IPS-18c (cell line): ENCODE measurements around the gene TCTN1.
"Not testable (repeated sequence)": the region's sequence is repeated elsewhere in the genome, so short reads cannot be mapped to it uniquely, and the experiment has no call there.

Experiments
- H3K4me3 ChIP-seq: 2 replicates; pipeline ENCODE4 v1.7.0; 2013; ENCODE audit warnings: low read depth, mild to moderate bottlenecking, low read length, moderate library complexity; ENCODE audit not compliant: insufficient read depth
- H3K9me3 ChIP-seq: one replicate; pipeline ENCODE4 v1.6.1; 2013; ENCODE audit warnings: mild to moderate bottlenecking, low read length, moderate library complexity; ENCODE audit not compliant: control insufficient read depth, insufficient read depth

The TCTN1 gene

GRCh38 chr12:110616471-110617115, 2.7 kb downstream of the TCTN1 start:
- Histone ChIP-seq H3K4me3 (no peak overlapping the region), H3K9me3 (no peaks in the 10 kb centered on the region)

DNA sequence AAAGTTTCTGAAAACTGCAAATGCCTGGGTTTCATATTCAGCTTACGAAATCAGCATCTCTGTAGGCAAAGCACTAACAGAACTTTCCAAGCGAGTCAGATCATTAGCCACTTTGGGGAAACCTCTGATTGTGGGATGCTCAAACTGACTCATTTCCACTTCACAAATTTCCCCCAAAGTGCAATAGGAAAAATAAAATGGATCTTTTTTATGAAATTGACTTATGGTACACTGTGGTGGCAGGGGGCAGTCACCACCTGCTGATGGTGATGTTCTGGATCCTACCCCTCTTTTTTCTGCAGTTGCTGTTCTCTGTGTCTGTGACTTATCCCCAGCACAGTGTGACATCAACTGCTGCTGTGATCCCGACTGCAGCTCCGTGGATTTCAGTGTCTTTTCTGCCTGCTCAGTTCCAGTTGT, 5.6 kb downstream of the TCTN1 start:
- Histone ChIP-seq H3K9me3 (no peaks in the 10 kb centered on the region), H3K4me3 (no peak overlapping the region)

- no peaks in the 10 kb centered on the region for H3K9me3 ChIP-seq
- no peak overlapping the region for H3K4me3 ChIP-seq
Measured at GRCh38 chr12:110622582-110622981, 8.7 kb downstream of the TCTN1 start.

DNA sequence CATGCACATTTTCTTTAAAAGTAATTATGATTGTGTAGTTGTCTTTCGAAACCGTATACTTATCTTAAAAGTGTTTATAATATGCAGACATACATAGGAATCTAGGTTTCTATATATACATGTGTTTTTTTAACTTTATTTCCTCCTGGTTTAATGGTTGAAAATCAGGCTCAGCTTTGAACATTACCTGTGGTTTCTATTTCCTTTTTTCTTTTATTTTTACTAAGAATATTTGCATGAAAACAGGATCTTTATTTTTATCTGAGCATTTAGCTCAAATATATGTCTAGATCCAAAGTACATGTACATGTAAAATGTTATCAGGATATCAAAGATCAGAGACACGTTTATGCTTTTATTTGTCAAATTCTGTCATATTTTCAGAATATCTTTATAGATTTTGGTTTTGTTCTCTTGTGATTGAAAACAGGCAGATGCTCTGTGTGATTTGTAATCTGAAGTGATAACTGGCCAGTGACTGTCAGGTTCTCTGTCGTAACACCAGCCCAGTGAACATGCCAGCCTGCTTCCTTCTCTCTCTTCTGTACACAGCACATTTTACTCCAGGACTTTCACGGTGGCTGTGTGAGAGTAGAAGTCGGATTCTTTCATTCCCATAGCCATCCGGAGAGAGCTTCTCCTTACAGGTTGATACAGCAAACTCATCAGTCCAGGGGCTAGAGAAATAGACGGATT, 13.7 kb downstream of the TCTN1 start:
- Histone ChIP-seq H3K9me3 (no peaks in the 10 kb centered on the region), H3K4me3 (no peak overlapping the region)

GRCh38 chr12:110635055-110635454, 21.1 kb downstream of the TCTN1 start:
- Histone ChIP-seq H3K4me3 (no peak overlapping the region), H3K9me3 (no peaks in the 10 kb centered on the region)

DNA sequence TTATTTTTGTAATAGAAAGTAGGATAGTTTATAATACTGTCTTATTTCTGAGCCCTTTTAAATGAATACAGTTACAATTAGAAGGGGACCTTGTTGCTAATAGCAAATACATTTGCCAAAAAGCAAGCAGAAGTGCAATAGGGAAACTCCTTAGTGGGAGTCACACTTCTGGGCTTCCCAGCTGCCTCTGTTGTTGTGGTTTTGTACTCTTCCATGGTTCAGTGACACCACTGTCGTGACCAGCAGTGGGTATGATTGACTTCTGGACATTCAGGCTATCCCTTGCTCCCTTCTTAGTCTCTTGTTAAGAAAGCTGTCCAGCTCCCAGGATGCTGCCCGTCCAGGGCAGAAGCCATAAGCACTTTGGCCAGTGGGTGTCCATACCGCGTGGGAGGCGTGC, 22.6 kb downstream of the TCTN1 start:
- no peaks in the 10 kb centered on the region for H3K9me3 ChIP-seq
- no peak overlapping the region for H3K4me3 ChIP-seq

- no peak overlapping the region for H3K4me3 ChIP-seq
- no peaks in the 10 kb centered on the region for H3K9me3 ChIP-seq
Measured at GRCh38 chr12:110637869-110638441, 24.0 kb downstream of the TCTN1 start.

DNA sequence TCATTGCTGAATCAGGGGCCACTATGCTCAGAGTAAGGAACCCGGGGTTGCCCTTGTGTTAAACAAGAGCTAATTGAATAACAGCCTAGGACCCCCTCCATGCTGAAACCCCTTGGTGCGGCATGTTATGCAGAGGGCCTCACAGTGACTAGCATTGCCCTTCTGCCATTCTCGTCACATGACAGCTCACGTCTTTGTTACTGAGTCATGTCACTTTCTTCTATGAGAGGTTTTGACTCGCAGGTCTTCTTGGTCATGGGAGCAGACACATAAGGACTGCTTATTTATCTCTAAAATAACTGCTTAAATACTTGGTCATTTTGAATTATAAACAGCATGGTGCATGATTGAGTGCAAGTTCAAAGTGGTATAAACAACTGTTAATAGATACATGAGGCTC, 24.9 kb downstream of the TCTN1 start:
- H3K4me3 ChIP-seq: no peak overlapping the region
- peaks cover 2% of the 10 kb centered on the region for H3K9me3 ChIP-seq

DNA sequence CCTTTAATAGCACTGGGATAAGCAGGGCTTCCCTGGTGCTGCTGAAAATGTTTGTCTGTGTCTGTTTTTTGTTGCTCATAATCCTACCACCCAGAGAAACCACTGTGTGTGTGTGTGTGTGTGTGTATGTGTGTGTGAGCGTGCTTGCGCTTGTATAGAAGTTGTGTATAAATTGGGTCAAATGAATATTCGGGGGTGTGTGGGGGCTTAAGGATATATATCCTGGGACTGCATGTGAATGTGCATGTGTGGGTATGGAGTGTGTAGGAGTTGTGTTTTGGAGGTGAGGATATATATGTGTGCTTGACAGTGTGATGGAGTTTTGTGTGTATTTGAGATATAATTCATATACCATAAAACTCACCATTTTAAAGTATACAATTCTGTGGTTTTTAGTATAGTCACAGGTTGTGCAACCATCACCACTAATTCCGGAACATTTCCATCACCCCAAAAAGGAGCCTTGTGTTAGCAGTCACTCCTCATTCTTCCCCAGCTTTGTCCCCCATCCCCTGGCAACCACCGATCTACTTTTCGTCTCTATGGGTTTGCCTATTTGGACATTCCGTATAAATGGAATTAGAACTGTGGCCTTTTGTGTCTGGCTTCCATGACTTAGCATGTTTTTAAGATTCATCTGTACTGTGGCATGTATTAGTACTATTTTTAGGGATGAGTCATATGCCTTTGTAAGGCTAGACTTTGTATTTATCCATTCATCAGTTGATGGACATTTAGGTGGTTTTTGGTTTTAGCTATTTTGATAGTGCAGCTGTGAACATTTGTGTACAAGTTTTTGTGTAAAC, 25.6 kb downstream of the TCTN1 start:
- Histone ChIP-seq H3K9me3 (peaks cover 2% of the 10 kb centered on the region), H3K4me3 (no peak overlapping the region)

DNA sequence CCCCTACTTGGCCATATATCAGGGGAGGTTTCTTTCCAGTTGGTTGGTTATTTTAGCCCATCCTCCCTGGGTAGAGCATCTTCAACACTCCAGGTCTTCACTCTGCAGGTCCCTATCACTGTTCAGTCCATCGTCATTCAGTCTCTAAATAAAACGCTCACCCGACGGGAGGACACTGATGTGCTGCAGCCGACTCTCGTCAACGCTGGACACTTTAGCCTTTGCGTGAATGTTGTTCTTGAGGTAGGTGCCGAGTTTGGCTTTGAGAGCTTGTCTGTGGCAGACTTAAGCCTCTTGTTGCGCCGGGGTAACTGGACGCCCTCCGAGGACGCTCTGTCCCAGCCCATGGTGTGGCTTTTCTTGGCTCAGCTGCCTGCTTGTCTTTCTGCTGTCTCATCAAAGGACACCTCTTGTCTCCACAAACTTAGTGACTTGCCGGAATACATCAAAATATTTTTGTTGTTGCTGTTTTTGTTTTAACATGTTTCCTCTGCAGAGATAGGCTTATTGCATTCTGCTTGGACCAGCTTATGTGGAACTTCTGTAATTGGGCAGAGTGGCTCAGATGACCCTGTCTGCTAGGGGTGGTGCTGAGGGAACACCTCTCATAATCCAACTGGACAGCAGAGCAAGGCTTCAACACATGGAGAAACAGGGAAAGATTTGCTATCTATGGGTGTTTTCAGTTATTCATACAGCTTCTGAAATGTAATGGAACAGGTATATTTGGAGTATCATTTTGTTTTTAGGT, 26.5 kb downstream of the TCTN1 start:
- no peak overlapping the region for H3K4me3 ChIP-seq

DNA sequence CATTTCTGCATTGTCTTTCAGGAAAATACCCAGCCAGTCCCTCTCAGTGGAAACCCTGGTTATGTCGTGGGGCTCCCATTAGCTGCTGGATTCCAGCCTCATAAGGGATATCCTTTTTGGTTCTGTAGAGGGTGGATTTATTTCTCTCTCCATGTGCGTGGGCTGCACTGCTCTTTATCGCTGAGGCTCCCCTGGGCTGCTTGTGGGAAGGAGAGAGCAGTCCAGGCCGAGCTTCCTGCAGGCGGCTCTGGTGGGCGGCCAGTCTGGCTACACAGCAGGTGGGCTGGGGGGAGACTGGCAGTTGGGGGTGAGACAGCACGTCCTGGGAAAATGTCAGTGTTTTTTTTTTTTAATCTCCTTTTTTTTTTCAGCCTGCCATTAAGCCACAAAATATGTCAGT, 27.6 kb downstream of the TCTN1 start:
- H3K4me3 ChIP-seq: no peak overlapping the region
- peaks cover 2% of the 10 kb centered on the region for H3K9me3 ChIP-seq

More for the DNA sequence above, 26.5 kb downstream of the TCTN1 start:
- H3K9me3 ChIP-seq: peaks cover 2% of the 10 kb centered on the region

- Histone ChIP-seq H3K4me3 (no peak overlapping the region), H3K9me3 (peaks cover 2% of the 10 kb centered on the region)
Measured at GRCh38 chr12:110647631-110648040, 33.7 kb downstream of the TCTN1 start.

GRCh38 chr12:110649341-110649847, 35.5 kb downstream of the TCTN1 start:
- no peaks in the 10 kb centered on the region for H3K9me3 ChIP-seq

GRCh38 chr12:110654238-110654637, 40.3 kb downstream of the TCTN1 start:
- not testable (repeated sequence) for H3K9me3 ChIP-seq, H3K4me3 ChIP-seq

More at GRCh38 chr12:110649341-110649847, 35.5 kb downstream of the TCTN1 start:
- H3K4me3 ChIP-seq: no peak overlapping the region

DNA sequence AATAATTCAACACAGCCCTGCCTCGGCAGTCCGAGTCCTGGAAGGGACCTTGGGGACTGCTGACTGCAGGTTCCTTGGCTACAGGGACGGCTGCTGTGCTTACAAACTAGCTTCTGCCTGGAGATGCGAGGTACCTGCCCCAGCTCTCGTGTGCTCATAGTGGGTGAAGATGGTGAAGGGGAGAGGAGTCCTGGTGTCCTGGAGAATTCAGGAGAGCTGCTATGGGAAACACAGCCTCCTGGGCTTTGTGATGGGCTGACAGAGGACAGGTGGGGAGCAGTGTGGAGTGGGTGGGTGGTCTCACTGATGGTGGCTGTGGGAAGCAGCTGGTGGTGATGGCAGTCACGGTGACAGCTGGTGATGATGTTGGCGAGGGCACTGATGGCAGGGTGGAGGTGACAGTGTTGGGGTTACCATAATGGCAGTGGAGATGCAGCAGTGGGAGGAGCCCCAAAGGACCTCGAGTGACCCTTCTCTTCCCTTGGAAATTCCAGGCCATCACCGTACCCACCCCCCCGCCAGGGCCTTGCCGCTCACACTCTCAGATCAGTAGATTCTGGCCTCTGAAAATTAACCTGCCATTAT, 42.2 kb downstream of the TCTN1 start:
- H3K4me3 ChIP-seq: no peak overlapping the region
- no peaks in the 10 kb centered on the region for H3K9me3 ChIP-seq

DNA sequence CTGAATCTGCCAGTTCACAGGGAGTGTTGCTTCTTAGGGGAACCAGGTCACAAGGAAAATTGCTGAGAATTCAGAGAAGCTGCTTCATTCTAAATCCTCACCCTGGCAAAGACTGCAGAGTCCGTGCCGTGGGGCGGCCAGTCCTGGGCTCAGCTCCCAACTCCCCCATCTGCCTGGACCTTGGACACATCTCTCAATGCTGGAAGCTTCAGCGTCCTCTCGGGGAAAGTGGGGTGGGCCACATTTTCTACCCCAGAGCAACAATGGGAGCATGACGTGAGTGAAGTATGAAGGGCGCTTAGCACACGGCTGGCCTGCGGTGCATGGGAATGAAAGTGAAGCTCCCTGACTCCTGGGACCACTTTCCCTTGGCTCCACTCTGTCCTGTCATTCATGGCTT, 43.8 kb downstream of the TCTN1 start:
- no peaks in the 10 kb centered on the region for H3K9me3 ChIP-seq
- no peak overlapping the region for H3K4me3 ChIP-seq

GRCh38 chr12:110658242-110658641, 44.3 kb downstream of the TCTN1 start:
- Histone ChIP-seq H3K9me3 (no peaks in the 10 kb centered on the region), H3K4me3 (no peak overlapping the region)
